Kidney (tissue), 14 donors: Measurements from ENCODE around the gene CELSR3. TPM values are rescaled to one million over a fixed set of nuclear protein-coding genes. Genes with fewer than 3 reads are reported as not detected.

ENCODE experiments used
- DNase-seq, 5 donors: peaks; one replicate each; pipeline ENCODE4 v3.0.0-alpha.2; 2013 to 2020
- FAIRE-seq: peaks from 2 replicates; lab custom pipeline; 2012; peaks lifted over from hg19 to GRCh38; lab: Jason Lieb, UNC
- H3K27ac ChIP-seq, 2 donors: one replicate each; pipeline ENCODE4 v1.7.0; 2013; ENCODE audit warnings: low read depth in 2 of 2, low read length in 2 of 2, inconsistent platforms in 1 of 2
- H3K27me3 ChIP-seq: one replicate; pipeline ENCODE4 v1.7.1; 2013; ENCODE audit warnings: low read length, inconsistent platforms; ENCODE audit not compliant: control insufficient read depth, insufficient read depth
- H3K36me3 ChIP-seq, 3 donors: one replicate each; pipeline versions ENCODE4 v1.7.0 to v1.7.1; 2013; ENCODE audit warnings: low read length in 3 of 3, control low read depth in 1 of 3, inconsistent platforms in 1 of 3; ENCODE audit not compliant: insufficient read depth in 3 of 3, control insufficient read depth in 2 of 3
- H3K4me1 ChIP-seq, 3 donors: one replicate each; pipeline versions ENCODE4 v1.7.0 to v1.7.1; 2013; ENCODE audit warnings: low read length in 3 of 3, inconsistent platforms in 1 of 3, low read depth in 1 of 3; ENCODE audit not compliant: control insufficient read depth in 2 of 3, insufficient read depth in 2 of 3
- H3K4me3 ChIP-seq, 3 donors: one replicate each; pipeline versions ENCODE4 v1.7.0 to v1.8.1; 2013; ENCODE audit warnings: low read length in 3 of 3, control low read depth in 1 of 3, inconsistent platforms in 1 of 3
- H3K9ac ChIP-seq, 3 donors: one replicate each; pipeline versions ENCODE4 v1.7.0 to v1.7.1; 2013; ENCODE audit warnings: low read length in 3 of 3, control low read depth in 1 of 3, inconsistent platforms in 1 of 3
- H3K9me3 ChIP-seq, 3 donors: one replicate each; pipeline versions ENCODE4 v1.7.0 to v1.7.1; 2013; ENCODE audit warnings: low read length in 3 of 3, control low read depth in 1 of 3, inconsistent platforms in 1 of 3; ENCODE audit not compliant: control insufficient read depth in 2 of 3, insufficient read depth in 1 of 3
- intact Hi-C: fragments of 100-400 bp; cut with DNase I; formaldehyde crosslinking; loops from one replicate; pipeline ENCODE4 v1.11.1; 2022
- microRNA-seq: library from miRNA; unstranded; fragments of <30 nt; microRNA quantifications from one replicate; pipeline ENCODE4 v1.2.0, GENCODE V29; 2020
- polyA plus RNA-seq: library from polyadenylated mRNA; stranded (reverse); fragments of 350-450 nt; fragmentation: Illumina TruSeq; extraction: RNeasy Lipid Tissue Mini Kit (QIAGEN cat#74804); gene quantifications from one replicate; pipeline ENCODE4 v1.2.3, GENCODE V29; 2014; ENCODE audit warnings: low read depth, low replicate concordance; ENCODE audit not compliant: insufficient read depth
- total RNA-seq: library from RNA; stranded (reverse); fragmentation: NEBNext Ultra II Directional; extraction: Animal tissue kit (Norgen Biotek cat#: 25700); gene quantifications from one replicate; pipeline ENCODE4 v1.2.1, GENCODE V29; 2021
- TF ChIP-seq, protein P1 (sequence below): IDR thresholded peaks from 3 replicates; pipeline ENCODE4 v1.5.1; 2012; ENCODE audit warnings: mild to moderate bottlenecking, moderate library complexity, borderline replicate concordance; ENCODE audit not compliant: insufficient read depth; ENCODE audit errors: extremely low read depth
- donor health status: control.
- donor health status: control.
- donor health status: control.
- donor health status: control.
- donor health status: control.
- donor health status: DM: yes; HTN: yes; CAD: no.
- donor health status: Normal renal cell carcinoma (clear cell type).

The CELSR3 gene
- total and polyA plus RNA-seq, 2 donors from 2014 or later: 0.17 to 2.0 TPM

DNA sequence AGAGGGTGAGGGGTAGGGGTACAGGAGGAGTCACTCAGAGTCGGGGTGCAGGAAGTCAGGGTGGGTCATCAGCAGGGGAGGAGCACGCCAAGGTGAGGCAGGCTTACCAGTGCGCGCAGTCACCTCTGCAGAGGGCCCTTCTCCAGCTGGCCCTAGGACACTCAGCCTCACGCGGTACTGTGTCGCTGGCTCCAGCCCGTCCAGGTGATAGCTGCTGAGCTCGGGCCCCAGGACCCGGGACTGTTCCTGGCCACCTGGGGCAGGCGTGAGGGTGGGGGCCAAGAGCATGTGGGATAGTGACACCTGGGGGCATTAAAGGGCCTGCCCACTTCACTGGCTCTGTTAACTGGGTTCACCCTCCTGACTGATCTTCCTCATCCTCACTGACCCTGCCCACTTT lies 75.0 kb downstream of the CELSR3 start:
- no peak overlapping the region for H3K27ac ChIP-seq
- no peaks in the 10 kb centered on the region for H3K4me1 ChIP-seq
- H3K36me3 ChIP-seq: no peaks in the 10 kb centered on the region
- TF ChIP-seq, protein P1, sequence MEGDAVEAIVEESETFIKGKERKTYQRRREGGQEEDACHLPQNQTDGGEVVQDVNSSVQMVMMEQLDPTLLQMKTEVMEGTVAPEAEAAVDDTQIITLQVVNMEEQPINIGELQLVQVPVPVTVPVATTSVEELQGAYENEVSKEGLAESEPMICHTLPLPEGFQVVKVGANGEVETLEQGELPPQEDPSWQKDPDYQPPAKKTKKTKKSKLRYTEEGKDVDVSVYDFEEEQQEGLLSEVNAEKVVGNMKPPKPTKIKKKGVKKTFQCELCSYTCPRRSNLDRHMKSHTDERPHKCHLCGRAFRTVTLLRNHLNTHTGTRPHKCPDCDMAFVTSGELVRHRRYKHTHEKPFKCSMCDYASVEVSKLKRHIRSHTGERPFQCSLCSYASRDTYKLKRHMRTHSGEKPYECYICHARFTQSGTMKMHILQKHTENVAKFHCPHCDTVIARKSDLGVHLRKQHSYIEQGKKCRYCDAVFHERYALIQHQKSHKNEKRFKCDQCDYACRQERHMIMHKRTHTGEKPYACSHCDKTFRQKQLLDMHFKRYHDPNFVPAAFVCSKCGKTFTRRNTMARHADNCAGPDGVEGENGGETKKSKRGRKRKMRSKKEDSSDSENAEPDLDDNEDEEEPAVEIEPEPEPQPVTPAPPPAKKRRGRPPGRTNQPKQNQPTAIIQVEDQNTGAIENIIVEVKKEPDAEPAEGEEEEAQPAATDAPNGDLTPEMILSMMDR: no peak
- no peak for FAIRE-seq
- intact Hi-C loops: no loop called here
- no peaks in the 10 kb centered on the region for H3K9me3 ChIP-seq
- no peak overlapping the region for H3K9ac ChIP-seq
- no peaks in the 10 kb centered on the region for H3K27me3 ChIP-seq
- no peak for DNase-seq
- no peak overlapping the region for H3K4me3 ChIP-seq

Small RNAs within 50 kb of the gene (microRNA-seq; reads per million reads assigned to microRNA genes)
- not detected for gene MIR4793

Other genes starting within 250 kb of the CELSR3 start
- gene PLXNB1, start 232.8 kb downstream of the CELSR3 start, total RNA-seq: 224 TPM
- 101 TPM for gene PLXNB1, start 232.8 kb downstream of the CELSR3 start, polyA plus RNA-seq
- 13.8 TPM for gene CCDC51, start 222.8 kb downstream of the CELSR3 start, total RNA-seq
- 32.8 TPM for gene CCDC51, start 222.8 kb downstream of the CELSR3 start, polyA plus RNA-seq
- 195 TPM for gene TMA7, start 222.6 kb downstream of the CELSR3 start, total RNA-seq
- gene TMA7, start 222.6 kb downstream of the CELSR3 start, polyA plus RNA-seq: 631 TPM
- gene ATRIP, start 216.1 kb downstream of the CELSR3 start, total RNA-seq: 6.7 TPM
- 5.4 TPM for gene ATRIP, start 216.1 kb downstream of the CELSR3 start, polyA plus RNA-seq
- 214 TPM for gene SHISA5, start 158.7 kb downstream of the CELSR3 start, total RNA-seq
- 157 TPM for gene SHISA5, start 158.7 kb downstream of the CELSR3 start, polyA plus RNA-seq
- 4.6 TPM for gene PFKFB4, start 106.1 kb downstream of the CELSR3 start, total RNA-seq
- 2.1 TPM for gene PFKFB4, start 106.1 kb downstream of the CELSR3 start, polyA plus RNA-seq
- not detected for gene UCN2, start 99.1 kb downstream of the CELSR3 start, total RNA-seq
- gene UCN2, start 99.1 kb downstream of the CELSR3 start, polyA plus RNA-seq: not detected
- 13.1 TPM for gene COL7A1, start 67.6 kb downstream of the CELSR3 start, total RNA-seq
- 14.4 TPM for gene COL7A1, start 67.6 kb downstream of the CELSR3 start, polyA plus RNA-seq
- gene UQCRC1, start 53.2 kb downstream of the CELSR3 start, total RNA-seq: 207 TPM
- gene UQCRC1, start 53.2 kb downstream of the CELSR3 start, polyA plus RNA-seq: 584 TPM
- gene TMEM89, start 41.1 kb downstream of the CELSR3 start, total RNA-seq: not detected
- gene TMEM89, start 41.1 kb downstream of the CELSR3 start, polyA plus RNA-seq: not detected
- gene SLC26A6, start 27.4 kb downstream of the CELSR3 start, total RNA-seq: 15.4 TPM
- 20.6 TPM for gene SLC26A6, start 27.4 kb downstream of the CELSR3 start, polyA plus RNA-seq
- 31.2 TPM for gene NCKIPSD, start 23.0 kb upstream of the CELSR3 start, total RNA-seq
- 24.0 TPM for gene NCKIPSD, start 23.0 kb upstream of the CELSR3 start, polyA plus RNA-seq
- 69.4 TPM for gene IP6K2, start 54.3 kb upstream of the CELSR3 start, total RNA-seq
- 112 TPM for gene IP6K2, start 54.3 kb upstream of the CELSR3 start, polyA plus RNA-seq
- 49.9 TPM for gene PRKAR2A, start 185.0 kb upstream of the CELSR3 start, total RNA-seq
- 10.4 TPM for gene PRKAR2A, start 185.0 kb upstream of the CELSR3 start, polyA plus RNA-seq
- gene SLC25A20, start 236.0 kb upstream of the CELSR3 start, total RNA-seq: 9.9 TPM
- 59.2 TPM for gene SLC25A20, start 236.0 kb upstream of the CELSR3 start, polyA plus RNA-seq